Neuron (in vitro differentiated cells): ENCODE data around the gene FAM107B.

Experiments
- H2AFZ ChIP-seq: one replicate; pipeline ENCODE4 v1.6.1; 2013; ENCODE audit warnings: low read depth, mild to moderate bottlenecking, inconsistent platforms, low read length, moderate library complexity
- H3K27me3 ChIP-seq: one replicate; pipeline ENCODE4 v1.6.1; 2013; ENCODE audit warnings: low read length; ENCODE audit not compliant: insufficient read depth
- H3K36me3 ChIP-seq: one replicate; pipeline ENCODE4 v1.6.1; 2013; ENCODE audit warnings: low read length; ENCODE audit not compliant: insufficient read depth
- H3K4me1 ChIP-seq: one replicate; pipeline ENCODE4 v1.6.1; 2013; ENCODE audit warnings: low read length; ENCODE audit not compliant: insufficient read depth
- H3K4me3 ChIP-seq: 2 replicates; pipeline ENCODE4 v1.5.1; 2013; ENCODE audit warnings: mild to moderate bottlenecking, low read length, moderate library complexity
- H3K9me3 ChIP-seq: one replicate; pipeline ENCODE4 v1.6.1; 2013; ENCODE audit warnings: low read length

FAM107B gene

GRCh38 chr10:14477408-14477710 is 297.3 kb downstream of the FAM107B start:
- Histone ChIP-seq H3K27me3 (no peaks in the 10 kb centered on the region), H3K36me3 (no peaks in the 10 kb centered on the region), H2AFZ (no peak overlapping the region), H3K4me1 (peaks cover 3% of the 10 kb centered on the region), H3K9me3 (peaks cover 4% of the 10 kb centered on the region), H3K4me3 (no peak overlapping the region)

GRCh38 chr10:14476641-14477407 is 297.9 kb downstream of the FAM107B start:
- Histone ChIP-seq H3K27me3 (no peaks in the 10 kb centered on the region), H3K4me3 (no peak overlapping the region), H2AFZ (no peak overlapping the region), H3K36me3 (no peaks in the 10 kb centered on the region), H3K4me1 (peaks cover 3% of the 10 kb centered on the region), H3K9me3 (peaks cover 4% of the 10 kb centered on the region)

GRCh38 chr10:14476006-14476405 is 298.7 kb downstream of the FAM107B start:
- Histone ChIP-seq H3K36me3 (no peaks in the 10 kb centered on the region), H3K9me3 (peaks cover 4% of the 10 kb centered on the region), H3K4me1 (peaks cover 3% of the 10 kb centered on the region), H2AFZ (no peak overlapping the region), H3K27me3 (no peaks in the 10 kb centered on the region), H3K4me3 (no peak overlapping the region)

GRCh38 chr10:14474656-14475055 is 300.0 kb downstream of the FAM107B start:
- Histone ChIP-seq H3K9me3 (peaks cover 4% of the 10 kb centered on the region), H3K4me1 (peaks cover 3% of the 10 kb centered on the region), H3K36me3 (no peaks in the 10 kb centered on the region), H3K27me3 (no peaks in the 10 kb centered on the region), H3K4me3 (no peak overlapping the region), H2AFZ (no peak overlapping the region)

GRCh38 chr10:14470920-14471319 is 303.8 kb downstream of the FAM107B start:
- Histone ChIP-seq H3K9me3 (peaks cover 4% of the 10 kb centered on the region), H3K4me1 (peaks cover 4% of the 10 kb centered on the region), H3K27me3 (no peaks in the 10 kb centered on the region), H3K36me3 (no peaks in the 10 kb centered on the region), H2AFZ (no peak overlapping the region), H3K4me3 (no peak overlapping the region)

GRCh38 chr10:14468726-14469125 is 306.0 kb downstream of the FAM107B start:
- Histone ChIP-seq H3K27me3 (no peaks in the 10 kb centered on the region), H2AFZ (no peak overlapping the region), H3K4me1 (peaks cover 4% of the 10 kb centered on the region), H3K9me3 (no peaks in the 10 kb centered on the region), H3K4me3 (no peak overlapping the region), H3K36me3 (no peaks in the 10 kb centered on the region)
